Choroid plexus epithelial cell (primary cell): ENCODE results near the gene DNAH5.

Experiments
- DNase-seq: peaks from one replicate; pipeline ENCODE4 v3.0.0-alpha.2; 2010; ENCODE audit warnings: low read depth
- H3K4me3 ChIP-seq: 2 replicates; pipeline ENCODE4 v1.5.1; 2011; ENCODE audit warnings: low read depth, mild to moderate bottlenecking, control low read depth, low read length, moderate library complexity
- CTCF ChIP-seq: conservative IDR thresholded peaks from 2 replicates; pipeline ENCODE4 v1.5.1; 2011; ENCODE audit warnings: low read depth, mild to moderate bottlenecking, control low read depth, inconsistent platforms, low read length, moderate library complexity

DNAH5 gene

GRCh38 chr5:13939638-13940037 lies 4.8 kb downstream of the DNAH5 start:
- no peak overlapping the region for H3K4me3 ChIP-seq
- DNase-seq, result no peak
- TF ChIP-seq CTCF, result no peak

GRCh38 chr5:13934921-13935320 lies 9.6 kb downstream of the DNAH5 start:
- DNase-seq, result no peak
- no peak overlapping the region for H3K4me3 ChIP-seq
- no peak for TF ChIP-seq CTCF

GRCh38 chr5:13934125-13934524 lies 10.4 kb downstream of the DNAH5 start:
- TF ChIP-seq CTCF, result no peak
- no peak for DNase-seq
- no peak overlapping the region for H3K4me3 ChIP-seq

- TF ChIP-seq CTCF, result no peak
- DNase-seq, result no peak
- no peak overlapping the region for H3K4me3 ChIP-seq
Observed at GRCh38 chr5:13932561-13932960, 11.9 kb downstream of the DNAH5 start.

- no peak for DNase-seq
- no peak overlapping the region for H3K4me3 ChIP-seq
- TF ChIP-seq CTCF, result no peak
Observed at GRCh38 chr5:13932011-13932410, 12.5 kb downstream of the DNAH5 start.

- no peak for DNase-seq
- no peak overlapping the region for H3K4me3 ChIP-seq
- no peak for TF ChIP-seq CTCF
Observed at GRCh38 chr5:13930541-13931171, 13.8 kb downstream of the DNAH5 start.

GRCh38 chr5:13926731-13927130 lies 17.8 kb downstream of the DNAH5 start:
- no peak for TF ChIP-seq CTCF

More at GRCh38 chr5:13926731-13927130, 17.8 kb downstream of the DNAH5 start:
- DNase-seq, result no peak
- no peak overlapping the region for H3K4me3 ChIP-seq
